Tibial nerve (tissue), 4 donors: ENCODE results near the gene AFG3L2. TPM values are rescaled to one million over a fixed set of nuclear protein-coding genes. Genes with fewer than 3 reads are reported as not detected.

Experiments
- DNase-seq, 2 donors: peaks; one replicate each; pipeline ENCODE4 v3.0.0-alpha.2; 2019; ENCODE audit warnings: low spot score in 2 of 2
- H3K27ac ChIP-seq, 4 donors: fragments of 200-600 bp; sonication (generic) in 3 of 4; one replicate each; pipeline ENCODE4 v1.5.1; 2017 to 2019; ENCODE audit warnings: mild to moderate bottlenecking in 1 of 4
- H3K27me3 ChIP-seq, 2 donors: fragments of 200-600 bp; sonication (generic) in 1 of 2; one replicate each; pipeline versions ENCODE4 v1.5.1 to v1.6.0; 2017 to 2019
- H3K36me3 ChIP-seq, 3 donors: fragments of 200-600 bp; sonication (generic); one replicate each; pipeline ENCODE4 v1.5.1; 2018 to 2019
- H3K4me1 ChIP-seq, 4 donors: fragments of 200-600 bp; sonication (generic) in 3 of 4; one replicate each; pipeline ENCODE4 v1.5.1; 2017 to 2019
- H3K4me3 ChIP-seq, 4 donors: fragments of 200-600 bp; sonication (generic) in 3 of 4; one replicate each; pipeline ENCODE4 v1.5.1; 2017 to 2019; ENCODE audit warnings: mild to moderate bottlenecking in 1 of 4, moderate library complexity in 1 of 4
- H3K9me3 ChIP-seq, 4 donors: fragments of 200-600 bp; sonication (generic) in 3 of 4; one replicate each; pipeline ENCODE4 v1.5.1; 2017 to 2019
- EP300 ChIP-seq, 2 donors: sonication (generic); formaldehyde crosslinking; IDR thresholded peaks; one replicate each; pipeline ENCODE4 v1.6.1; 2017; ENCODE audit warnings: antibody characterized with exemption in 2 of 2, mild to moderate bottlenecking in 1 of 2
- POLR2A ChIP-seq, 2 donors: fragments of 450-650 bp; IDR thresholded peaks; one replicate each; pipeline ENCODE4 v1.6.1; 2017; ENCODE audit warnings: antibody characterized with exemption in 2 of 2, mild to moderate bottlenecking in 2 of 2, moderate library complexity in 2 of 2
- WGBS, 2 donors: methylation state at CpG; one replicate each; pipeline ENCODE4 v1.1.5; 2018; 5-methylcytosine and 5-hydroxymethylcytosine counted together
- total RNA-seq, 4 donors: library from RNA; depleted of rRNA; stranded (reverse); fragments of >200 nt; gene quantifications; one replicate each; pipeline ENCODE4 v1.1.0, GENCODE V29; 2016
- TF ChIP-seq, protein P1 (sequence below), 5 experiments: fragments of 200-600 bp in 3 of 5; fragments of 450-650 bp in 2 of 5; sonication (generic) in 3 of 5; IDR thresholded peaks; one replicate each; pipeline ENCODE4 v1.5.1; 2016 to 2019; ENCODE audit warnings: antibody characterized with exemption in 5 of 5, mild to moderate bottlenecking in 3 of 5, moderate library complexity in 2 of 5

The AFG3L2 gene
- total RNA-seq, 4 donors from 2014 or later, result 35.7 to 54.8 (median 42.5) TPM

DNA sequence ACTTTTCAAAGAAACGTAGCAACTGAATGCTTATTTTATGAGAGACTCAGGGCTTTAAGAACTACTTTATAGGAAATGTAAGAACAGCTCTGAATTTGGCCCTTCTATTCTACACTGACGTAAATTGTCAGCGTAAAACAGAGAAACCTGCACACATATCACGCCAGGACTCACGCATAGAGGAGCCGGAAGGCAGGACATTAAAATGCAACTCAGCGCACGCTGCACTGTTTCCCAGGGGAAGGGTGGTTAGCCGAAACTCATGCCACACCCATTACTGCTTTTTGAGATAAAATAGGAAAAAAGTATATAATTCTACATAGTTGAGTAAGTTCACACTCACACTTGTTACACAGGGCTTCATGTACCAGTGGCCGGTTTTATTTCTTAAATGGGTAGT, 61.5 kb downstream of the AFG3L2 start:
- Histone ChIP-seq H3K36me3 (peaks cover 0 to 69% (median 6%) of the 10 kb centered on the region in 3 donors), H3K4me1 (peaks cover 0 to 66% (median 9%) of the 10 kb centered on the region in 4 donors), H3K4me3 (no peak overlapping the region), H3K27ac (peak overlapping the region in 2 of 4 donors; percentile 27 to 62), H3K27me3 (no peaks in the 10 kb centered on the region), H3K9me3 (peaks cover 0 to 8% (median 4%) of the 10 kb centered on the region in 4 donors)
- WGBS, 2 donors, result 58 to 62% methylated on average over 10 of the region's 10 CpGs
- TF ChIP-seq POLR2A (IDR thresholded peaks at IDR 0.05) (no peak), EP300 (IDR thresholded peaks at IDR 0.05) (no peak)
- TF ChIP-seq, protein P1, sequence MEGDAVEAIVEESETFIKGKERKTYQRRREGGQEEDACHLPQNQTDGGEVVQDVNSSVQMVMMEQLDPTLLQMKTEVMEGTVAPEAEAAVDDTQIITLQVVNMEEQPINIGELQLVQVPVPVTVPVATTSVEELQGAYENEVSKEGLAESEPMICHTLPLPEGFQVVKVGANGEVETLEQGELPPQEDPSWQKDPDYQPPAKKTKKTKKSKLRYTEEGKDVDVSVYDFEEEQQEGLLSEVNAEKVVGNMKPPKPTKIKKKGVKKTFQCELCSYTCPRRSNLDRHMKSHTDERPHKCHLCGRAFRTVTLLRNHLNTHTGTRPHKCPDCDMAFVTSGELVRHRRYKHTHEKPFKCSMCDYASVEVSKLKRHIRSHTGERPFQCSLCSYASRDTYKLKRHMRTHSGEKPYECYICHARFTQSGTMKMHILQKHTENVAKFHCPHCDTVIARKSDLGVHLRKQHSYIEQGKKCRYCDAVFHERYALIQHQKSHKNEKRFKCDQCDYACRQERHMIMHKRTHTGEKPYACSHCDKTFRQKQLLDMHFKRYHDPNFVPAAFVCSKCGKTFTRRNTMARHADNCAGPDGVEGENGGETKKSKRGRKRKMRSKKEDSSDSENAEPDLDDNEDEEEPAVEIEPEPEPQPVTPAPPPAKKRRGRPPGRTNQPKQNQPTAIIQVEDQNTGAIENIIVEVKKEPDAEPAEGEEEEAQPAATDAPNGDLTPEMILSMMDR (IDR thresholded peaks at IDR 0.05), result no peak
- DNase-seq, result no peak

DNA sequence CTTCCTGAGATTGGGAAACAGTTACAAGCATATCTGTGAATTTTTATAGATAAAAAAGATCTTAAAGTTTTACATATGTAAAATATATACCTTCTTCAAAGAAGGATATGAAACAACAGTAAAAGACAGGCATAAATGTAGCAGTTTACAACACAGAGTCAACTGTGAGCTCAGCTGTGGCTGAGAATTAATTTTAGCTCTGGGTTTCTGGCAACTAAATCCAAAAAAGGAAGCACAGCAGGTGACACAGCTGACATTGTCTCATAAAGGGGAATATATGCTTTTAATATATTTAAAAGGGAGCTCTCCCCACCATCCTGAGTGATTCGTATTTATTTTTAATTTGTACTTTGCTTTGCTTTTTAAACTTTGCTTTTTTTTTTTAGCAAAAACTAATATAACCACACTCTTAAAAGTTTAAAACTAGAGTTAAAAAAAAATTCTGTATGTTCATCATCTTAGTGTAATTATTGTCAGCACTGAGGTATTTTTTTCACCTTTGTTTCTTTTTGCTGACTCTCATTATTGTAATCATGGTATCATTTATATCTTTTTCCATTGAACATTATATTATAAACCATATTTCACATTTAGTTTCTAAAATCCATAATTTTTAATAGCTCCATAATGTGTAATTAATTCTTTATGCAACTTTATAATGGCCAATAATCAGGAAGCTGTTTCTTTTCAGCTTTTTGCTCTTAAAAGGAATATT, 62.3 kb downstream of the AFG3L2 start:
- Histone ChIP-seq H3K9me3 (peaks cover 0 to 8% (median 4%) of the 10 kb centered on the region in 4 donors), H3K27ac (peak overlapping the region in 2 of 4 donors; percentile 27 to 62), H3K36me3 (peaks cover 0 to 72% (median 6%) of the 10 kb centered on the region in 3 donors), H3K4me3 (no peak overlapping the region), H3K4me1 (peaks cover 0 to 71% (median 14%) of the 10 kb centered on the region in 4 donors), H3K27me3 (no peaks in the 10 kb centered on the region)
- DNase-seq, result no peak
- TF ChIP-seq EP300 (IDR thresholded peaks at IDR 0.05) (no peak), POLR2A (IDR thresholded peaks at IDR 0.05) (no peak)
- TF ChIP-seq, protein P1 (IDR thresholded peaks at IDR 0.05), result no peak
- 69 to 87% methylated on average over 1 of the region's 1 CpG for WGBS, 2 donors

DNA sequence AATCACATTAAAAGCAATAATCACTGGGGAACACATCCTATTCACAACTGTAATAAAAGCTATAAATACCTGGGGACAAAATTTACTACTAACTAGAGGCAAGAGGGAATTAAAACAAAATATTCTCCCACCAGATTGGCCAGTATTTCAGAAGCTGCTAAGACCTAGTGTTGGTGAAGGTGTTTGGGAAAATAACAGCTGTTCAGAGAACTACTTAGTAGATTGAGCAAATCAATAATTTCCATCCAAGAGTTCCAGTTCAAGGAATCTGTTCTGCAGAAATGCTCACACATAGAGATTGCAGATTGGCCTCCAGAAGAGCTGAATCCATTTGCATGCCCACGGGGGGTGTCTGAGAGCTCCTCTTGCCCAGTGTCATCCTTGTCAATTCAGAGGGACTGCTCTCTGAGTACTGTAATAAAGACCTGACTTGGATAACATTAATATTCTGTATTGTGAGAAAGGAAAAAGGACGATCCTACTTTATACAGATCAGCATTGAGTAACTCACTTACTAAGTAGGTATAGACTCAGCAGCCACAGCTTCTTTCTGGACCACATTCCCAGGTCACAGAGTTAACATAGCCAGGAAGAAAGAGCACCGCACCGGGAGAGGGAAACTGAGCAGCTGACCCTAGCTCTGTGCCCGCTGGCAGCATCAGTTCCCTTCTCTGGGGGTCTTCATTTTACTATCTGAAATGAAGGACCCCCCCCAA, 63.3 kb downstream of the AFG3L2 start:
- Histone ChIP-seq H3K4me3 (no peak overlapping the region), H3K27ac (peak overlapping the region in 2 of 4 donors; percentile 20 to 62), H3K9me3 (peaks cover 0 to 8% (median 4%) of the 10 kb centered on the region in 4 donors), H3K27me3 (no peaks in the 10 kb centered on the region), H3K36me3 (peaks cover 0 to 65% (median 6%) of the 10 kb centered on the region in 3 donors), H3K4me1 (peaks cover 0 to 77% (median 20%) of the 10 kb centered on the region in 4 donors)
- 79 to 82% methylated on average over 5 of the region's 5 CpGs for WGBS, 2 donors
- DNase-seq, result no peak
- no peak for TF ChIP-seq EP300 (IDR thresholded peaks at IDR 0.05)
- no peak for TF ChIP-seq POLR2A (IDR thresholded peaks at IDR 0.05)
- TF ChIP-seq, protein P1 (IDR thresholded peaks at IDR 0.05), result no peak

DNA sequence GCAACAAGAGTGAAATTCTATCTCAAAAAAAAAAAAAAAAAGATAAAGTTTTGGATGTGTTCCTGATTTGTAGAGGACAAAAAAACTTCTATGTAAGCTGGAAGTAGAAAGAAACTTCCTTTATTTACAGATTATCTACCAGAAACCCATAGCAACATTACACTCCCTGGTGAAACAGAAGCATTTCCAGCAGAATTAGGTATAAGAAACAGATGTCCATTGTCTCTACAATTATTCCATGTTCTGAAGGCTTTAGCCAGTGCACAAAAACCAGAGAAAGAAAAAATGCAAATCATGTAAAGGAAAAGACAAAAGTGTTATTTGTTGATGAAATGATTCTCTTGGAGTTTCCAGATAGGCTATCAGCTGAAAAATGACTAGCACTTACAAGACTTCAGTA, 64.1 kb downstream of the AFG3L2 start:
- DNase-seq, result no peak
- Histone ChIP-seq H3K27ac (no peak overlapping the region), H3K36me3 (peaks cover 0 to 58% (median 6%) of the 10 kb centered on the region in 3 donors), H3K27me3 (no peaks in the 10 kb centered on the region), H3K9me3 (peaks cover 0 to 8% (median 4%) of the 10 kb centered on the region in 4 donors), H3K4me1 (peaks cover 0 to 72% (median 17%) of the 10 kb centered on the region in 4 donors), H3K4me3 (no peak overlapping the region)
- no peak for TF ChIP-seq EP300 (IDR thresholded peaks at IDR 0.05)
- TF ChIP-seq, protein P1 (IDR thresholded peaks at IDR 0.05), result no peak
- TF ChIP-seq POLR2A (IDR thresholded peaks at IDR 0.05), result no peak

DNA sequence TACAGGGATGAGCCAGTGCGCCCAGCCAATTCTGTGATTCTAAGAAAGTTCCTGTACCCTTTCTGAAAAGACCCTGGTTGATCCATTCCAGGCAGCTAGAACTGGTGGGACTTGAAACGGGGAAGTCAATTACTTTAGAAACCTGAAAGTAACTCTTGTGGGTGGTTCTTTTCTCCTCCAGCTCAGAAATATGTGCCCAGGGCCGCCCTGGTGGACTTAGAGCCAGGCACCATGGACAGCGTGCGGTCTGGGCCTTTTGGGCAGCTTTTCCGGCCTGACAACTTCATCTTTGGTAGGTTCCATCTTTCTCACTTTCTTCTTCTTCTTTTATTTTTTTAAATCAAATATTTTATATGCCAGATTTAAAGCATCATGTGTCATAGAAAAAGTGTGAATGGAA, 66.3 kb downstream of the AFG3L2 start:
- WGBS, 2 donors, result 92 to 98% methylated on average over 6 of the region's 6 CpGs
- DNase-seq, result no peak
- no peak overlapping the region for H3K4me3 ChIP-seq
- peak overlapping the region in 1 of 4 donors; percentile 32 for H3K27ac ChIP-seq
- peaks cover 0 to 8% (median 4%) of the 10 kb centered on the region in 4 donors for H3K9me3 ChIP-seq
- H3K36me3 ChIP-seq, result peaks cover 0 to 50% (median 6%) of the 10 kb centered on the region in 3 donors
- no peak for TF ChIP-seq POLR2A (IDR thresholded peaks at IDR 0.05)
- TF ChIP-seq EP300 (IDR thresholded peaks at IDR 0.05), result no peak
- TF ChIP-seq, protein P1 (IDR thresholded peaks at IDR 0.05), result no peak
- peaks cover 0 to 63% (median 17%) of the 10 kb centered on the region in 4 donors for H3K4me1 ChIP-seq
- no peaks in the 10 kb centered on the region for H3K27me3 ChIP-seq
